Ectodermal cell (in vitro differentiated cells): ENCODE results near the gene SLF2.

Experiments used
- H3K27ac ChIP-seq: 2 replicates; pipeline ENCODE4 v1.7.0; 2013; ENCODE audit warnings: mild to moderate bottlenecking, low read depth, low read length; ENCODE audit not compliant: insufficient read depth, poor library complexity, severe bottlenecking
- H3K27me3 ChIP-seq: 2 replicates; pipeline ENCODE4 v1.7.0; 2013; ENCODE audit warnings: mild to moderate bottlenecking, low read length; ENCODE audit not compliant: insufficient read depth, control insufficient read depth, poor library complexity, severe bottlenecking
- H3K36me3 ChIP-seq: one replicate; pipeline ENCODE4 v1.7.0; 2013; ENCODE audit warnings: low read length; ENCODE audit not compliant: control insufficient read depth, insufficient read depth
- H3K4me1 ChIP-seq: one replicate; pipeline ENCODE4 v1.7.0; 2013; ENCODE audit warnings: low read length; ENCODE audit not compliant: control insufficient read depth, insufficient read depth
- H3K4me3 ChIP-seq: 2 replicates; pipeline ENCODE4 v1.7.0; 2013; ENCODE audit warnings: low read depth, low read length, control low read depth; ENCODE audit not compliant: insufficient read depth
- H3K9me3 ChIP-seq: 2 replicates; pipeline ENCODE4 v1.7.0; 2013; ENCODE audit warnings: mild to moderate bottlenecking, low read length, moderate library complexity; ENCODE audit not compliant: control insufficient read depth
- WGBS, 2 experiments: methylation state at CpG; one replicate each; pipeline ENCODE4 v1.1.7; 2013; ENCODE audit warnings: missing lambda C conversion rate in 2 of 2; 5-methylcytosine and 5-hydroxymethylcytosine counted together

The SLF2 gene

GRCh38 chr10:100986952-100987684 is 74.4 kb downstream of the SLF2 start, which contains the start of the genes MRPL43 and TWNK:
TSS of gene MRPL43 (minus strand) at chr10:100987497. CDS start at chr10:100987443, 54 bp downstream.
TSS of gene TWNK (plus strand) at chr10:100987543. CDS start at chr10:100988211, 668 bp downstream.
- Histone ChIP-seq H3K27me3 (no peaks in the 10 kb centered on the region), H3K27ac (no peak within 1 kb of the TSS), H3K9me3 (no peaks in the 10 kb centered on the region), H3K36me3 (peaks cover 21% of the 10 kb centered on the region), H3K4me1 (peaks cover 7% of the 10 kb centered on the region), H3K4me3 (peak within 1 kb of the TSS; percentile 100)
- WGBS, 2 experiments = 1% methylated on average over 75 of the region's 75 CpGs

- no peak overlapping the region for H3K27ac ChIP-seq
- no peaks in the 10 kb centered on the region for H3K9me3 ChIP-seq
- peaks cover 7% of the 10 kb centered on the region for H3K4me1 ChIP-seq
- H3K4me3 ChIP-seq = peak overlapping the region; percentile 100
- WGBS, 2 experiments = 2 to 3% methylated on average over 15 of the region's 15 CpGs
- peaks cover 21% of the 10 kb centered on the region for H3K36me3 ChIP-seq
- no peaks in the 10 kb centered on the region for H3K27me3 ChIP-seq
Observed at GRCh38 chr10:100987685-100988049, 74.9 kb downstream of the SLF2 start.

GRCh38 chr10:100988166-100988565 is 75.4 kb downstream of the SLF2 start:
- Histone ChIP-seq H3K27me3 (no peaks in the 10 kb centered on the region), H3K27ac (no peak overlapping the region), H3K9me3 (no peaks in the 10 kb centered on the region), H3K36me3 (peaks cover 25% of the 10 kb centered on the region), H3K4me1 (peaks cover 7% of the 10 kb centered on the region), H3K4me3 (peak overlapping the region; percentile 100)
- WGBS, 2 experiments = 75 to 76% methylated on average over 10 of the region's 10 CpGs

- peaks cover 29% of the 10 kb centered on the region for H3K36me3 ChIP-seq
- H3K4me3 ChIP-seq = no peak overlapping the region
- 95 to 97% methylated on average over 21 of the region's 21 CpGs for WGBS, 2 experiments
- no peak overlapping the region for H3K27ac ChIP-seq
- H3K27me3 ChIP-seq = no peaks in the 10 kb centered on the region
- peaks cover 7% of the 10 kb centered on the region for H3K4me1 ChIP-seq
- H3K9me3 ChIP-seq = no peaks in the 10 kb centered on the region
Observed at GRCh38 chr10:100989088-100989487, 76.3 kb downstream of the SLF2 start.

- Histone ChIP-seq H3K27ac (no peak overlapping the region), H3K4me3 (no peak overlapping the region), H3K27me3 (no peaks in the 10 kb centered on the region), H3K4me1 (peaks cover 4% of the 10 kb centered on the region), H3K9me3 (no peaks in the 10 kb centered on the region), H3K36me3 (peaks cover 29% of the 10 kb centered on the region)
- WGBS, 2 experiments = 61 to 71% methylated on average over 10 of the region's 10 CpGs
Observed at GRCh38 chr10:100993986-100994708, 81.4 kb downstream of the SLF2 start.

GRCh38 chr10:100995181-100995580 is 82.4 kb downstream of the SLF2 start:
- H3K36me3 ChIP-seq = peaks cover 21% of the 10 kb centered on the region
- no peak overlapping the region for H3K27ac ChIP-seq
- H3K4me1 ChIP-seq = peaks cover 4% of the 10 kb centered on the region
- no peaks in the 10 kb centered on the region for H3K9me3 ChIP-seq
- H3K4me3 ChIP-seq = no peak overlapping the region
- H3K27me3 ChIP-seq = no peaks in the 10 kb centered on the region
- WGBS, 2 experiments = 87 to 92% methylated on average over 6 of the region's 6 CpGs

- 4% methylated on average over 45 to 46 of the region's 46 CpGs for WGBS, 2 experiments
- no peaks in the 10 kb centered on the region for H3K27me3 ChIP-seq
- H3K4me3 ChIP-seq = peak overlapping the region; percentile 87
- no peaks in the 10 kb centered on the region for H3K9me3 ChIP-seq
- H3K36me3 ChIP-seq = peaks cover 7% of the 10 kb centered on the region
- H3K27ac ChIP-seq = peak overlapping the region; percentile 89
- peaks cover 15% of the 10 kb centered on the region for H3K4me1 ChIP-seq
Observed at GRCh38 chr10:100996678-100997359, 84.1 kb downstream of the SLF2 start.

- Histone ChIP-seq H3K9me3 (no peaks in the 10 kb centered on the region), H3K27me3 (no peaks in the 10 kb centered on the region), H3K27ac (peak overlapping the region; percentile 89), H3K36me3 (peaks cover 7% of the 10 kb centered on the region), H3K4me3 (peak overlapping the region; percentile 87), H3K4me1 (peaks cover 15% of the 10 kb centered on the region)
- 0% methylated on average over 64 to 66 of the region's 66 CpGs for WGBS, 2 experiments
Observed at GRCh38 chr10:100997360-100998182, 84.8 kb downstream of the SLF2 start.

GRCh38 chr10:100998183-100998990 is 85.6 kb downstream of the SLF2 start:
- WGBS, 2 experiments = 8 to 10% methylated on average over 23 to 25 of the region's 25 CpGs
- Histone ChIP-seq H3K27ac (peak overlapping the region; percentile 89), H3K9me3 (no peaks in the 10 kb centered on the region), H3K36me3 (peaks cover 5% of the 10 kb centered on the region), H3K4me1 (peaks cover 15% of the 10 kb centered on the region), H3K27me3 (no peaks in the 10 kb centered on the region), H3K4me3 (peak overlapping the region; percentile 87)
